Testis (tissue), 2 donors: Measurements from ENCODE around the gene RPS27.

ENCODE experiments used
- CTCF ChIP-seq, 3 experiments: fragments of 450-650 bp in 2 of 3; fragments of 200-600 bp in 1 of 3; sonication (generic) in 1 of 3; IDR thresholded peaks; one replicate each; pipeline ENCODE4 v1.5.1; 2016 to 2019; ENCODE audit warnings: antibody characterized with exemption in 3 of 3, mild to moderate bottlenecking in 2 of 3, moderate library complexity in 1 of 3
- POLR2A ChIP-seq: fragments of 450-650 bp; IDR thresholded peaks from one replicate; pipeline ENCODE4 v1.6.1; 2017; ENCODE audit warnings: antibody characterized with exemption, mild to moderate bottlenecking, moderate library complexity

DNA sequence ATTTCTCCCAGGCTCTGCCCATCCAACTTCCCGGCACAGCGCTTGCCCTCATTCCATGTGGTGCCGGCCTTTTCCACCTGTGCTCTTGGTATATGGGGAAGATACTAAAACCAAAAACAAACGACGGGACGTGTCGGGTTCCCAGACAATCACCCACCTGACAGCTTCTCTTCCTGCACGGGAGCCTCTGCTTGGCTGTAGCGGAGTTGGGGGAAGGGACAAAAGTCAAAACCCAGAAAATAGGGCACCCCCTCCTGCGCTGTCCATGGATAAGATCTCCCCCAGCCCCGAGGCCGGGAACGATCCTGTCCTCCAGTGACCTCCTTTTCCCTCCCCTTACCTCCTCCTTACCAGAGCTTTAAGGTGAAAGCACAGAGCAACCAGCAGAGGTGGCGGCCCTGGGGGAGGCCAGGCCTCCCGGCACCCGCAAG, 13.7 kb upstream of the RPS27 start:
- TF ChIP-seq CTCF (IDR thresholded peaks at IDR 0.05), result no peak
- no peak for TF ChIP-seq POLR2A
